Skeletal muscle cell (primary cell): ENCODE measurements around the gene CYP46A1.

Source experiments
- DNase-seq: peaks from one replicate; pipeline ENCODE4 v3.0.0-alpha.2; 2010; ENCODE audit warnings: low read depth
- H3K4me3 ChIP-seq: 2 replicates; pipeline ENCODE4 v1.5.1; 2011; ENCODE audit warnings: low read depth, mild to moderate bottlenecking, control low read depth, low read length, moderate library complexity

Gene CYP46A1

DNA sequence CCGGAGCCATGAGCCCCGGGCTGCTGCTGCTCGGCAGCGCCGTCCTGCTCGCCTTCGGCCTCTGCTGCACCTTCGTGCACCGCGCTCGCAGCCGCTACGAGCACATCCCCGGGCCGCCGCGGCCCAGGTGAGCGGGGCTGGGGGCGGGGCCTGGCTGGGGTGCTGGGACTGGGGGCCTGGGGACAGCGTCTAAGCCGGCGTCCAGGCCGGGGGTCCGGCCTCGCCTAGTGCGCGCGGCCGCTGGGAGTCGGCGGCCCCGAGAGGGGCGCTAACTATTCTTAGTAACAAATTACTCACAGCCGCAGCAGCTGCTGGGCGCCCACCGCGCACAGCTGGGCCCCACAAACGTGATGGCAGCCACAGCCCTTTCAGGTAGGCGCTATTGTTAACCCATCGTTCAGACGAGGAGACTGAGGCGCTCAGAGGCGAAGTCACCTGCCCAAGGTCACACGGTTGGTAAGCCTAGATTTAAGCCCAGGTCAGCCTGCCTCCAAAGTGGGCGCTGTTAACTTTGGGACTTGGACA is 374 bp downstream of the CYP46A1 start:
- DNase-seq: no peak
- H3K4me3 ChIP-seq: peak overlapping the region; percentile 58

DNA sequence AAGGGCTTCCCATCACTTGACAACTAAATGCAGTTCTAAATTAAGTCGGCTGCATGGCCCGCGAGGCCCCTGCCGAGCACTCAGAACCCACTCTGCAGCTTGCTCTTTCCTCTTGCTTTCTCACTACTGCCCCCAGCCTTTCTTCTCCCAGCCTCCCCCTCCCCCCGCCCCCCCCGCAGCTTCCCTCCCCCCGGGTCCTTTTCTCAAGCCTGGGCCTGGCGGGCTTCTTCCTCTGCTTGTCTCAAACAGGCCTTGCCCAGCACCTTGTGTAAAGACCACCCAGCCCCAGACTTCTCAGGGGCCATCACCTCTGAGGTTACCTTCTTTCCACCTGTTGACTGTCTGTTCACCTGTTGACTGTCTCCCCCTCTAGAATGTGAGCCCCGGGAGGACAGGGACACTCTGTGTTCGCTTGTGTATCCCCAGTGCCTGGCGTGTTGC is 1.1 kb downstream of the CYP46A1 start:
- no peak for DNase-seq
- no peak overlapping the region for H3K4me3 ChIP-seq

DNA sequence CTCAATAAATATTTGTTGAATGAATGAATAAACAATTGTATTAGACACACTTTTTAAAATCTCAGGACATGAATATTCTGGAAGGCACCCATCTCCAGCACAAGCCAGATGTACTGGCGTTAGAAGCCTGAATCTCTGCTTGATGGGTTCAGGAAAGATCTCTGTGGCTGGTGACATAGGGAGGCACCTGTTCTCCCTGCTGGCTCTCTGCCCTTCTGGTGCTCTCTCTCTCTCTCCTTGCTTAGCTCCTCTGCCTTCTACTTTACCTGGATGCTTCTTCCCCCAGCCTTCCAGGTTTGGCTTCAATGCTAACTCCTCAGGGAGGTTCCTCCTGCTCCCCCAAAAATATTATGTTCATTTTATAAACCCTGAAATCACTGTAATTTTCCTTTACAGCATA is 1.5 kb downstream of the CYP46A1 start:
- H3K4me3 ChIP-seq: no peak overlapping the region
- DNase-seq: no peak

DNA sequence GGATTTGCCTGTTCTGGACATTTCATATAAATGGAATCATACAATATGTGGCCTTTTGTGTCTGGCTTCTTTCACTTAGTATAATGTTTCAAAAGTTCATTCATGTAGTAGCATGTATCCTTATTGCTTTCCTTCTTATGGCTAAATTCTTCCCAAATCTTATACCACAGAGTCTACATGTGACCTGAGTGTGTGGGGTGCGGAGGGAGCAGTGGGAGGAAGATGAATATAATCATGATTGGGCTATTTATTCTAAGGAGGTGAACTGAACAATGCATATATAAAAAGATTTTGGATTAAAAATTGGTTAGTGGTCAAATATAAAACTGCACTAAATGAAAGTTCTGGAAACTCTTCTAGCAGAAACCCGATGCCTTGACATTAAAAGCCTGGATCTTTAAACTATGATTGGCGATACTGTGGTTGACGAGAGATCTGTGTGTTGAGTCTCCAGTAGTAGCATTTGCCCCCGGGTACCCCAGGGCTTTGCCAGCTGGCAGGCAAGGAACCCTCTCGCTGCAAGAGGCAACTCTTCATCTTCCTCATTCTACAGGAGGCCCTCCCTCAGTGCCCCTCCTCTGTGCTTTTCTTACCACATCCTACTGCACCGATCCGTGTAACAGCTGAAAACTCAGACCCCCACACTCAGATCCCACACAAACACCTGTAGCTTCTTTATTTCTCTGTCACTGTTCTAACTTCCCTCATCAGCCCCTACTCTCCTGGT is 2.6 kb downstream of the CYP46A1 start:
- DNase-seq: no peak
- H3K4me3 ChIP-seq: no peak overlapping the region

DNA sequence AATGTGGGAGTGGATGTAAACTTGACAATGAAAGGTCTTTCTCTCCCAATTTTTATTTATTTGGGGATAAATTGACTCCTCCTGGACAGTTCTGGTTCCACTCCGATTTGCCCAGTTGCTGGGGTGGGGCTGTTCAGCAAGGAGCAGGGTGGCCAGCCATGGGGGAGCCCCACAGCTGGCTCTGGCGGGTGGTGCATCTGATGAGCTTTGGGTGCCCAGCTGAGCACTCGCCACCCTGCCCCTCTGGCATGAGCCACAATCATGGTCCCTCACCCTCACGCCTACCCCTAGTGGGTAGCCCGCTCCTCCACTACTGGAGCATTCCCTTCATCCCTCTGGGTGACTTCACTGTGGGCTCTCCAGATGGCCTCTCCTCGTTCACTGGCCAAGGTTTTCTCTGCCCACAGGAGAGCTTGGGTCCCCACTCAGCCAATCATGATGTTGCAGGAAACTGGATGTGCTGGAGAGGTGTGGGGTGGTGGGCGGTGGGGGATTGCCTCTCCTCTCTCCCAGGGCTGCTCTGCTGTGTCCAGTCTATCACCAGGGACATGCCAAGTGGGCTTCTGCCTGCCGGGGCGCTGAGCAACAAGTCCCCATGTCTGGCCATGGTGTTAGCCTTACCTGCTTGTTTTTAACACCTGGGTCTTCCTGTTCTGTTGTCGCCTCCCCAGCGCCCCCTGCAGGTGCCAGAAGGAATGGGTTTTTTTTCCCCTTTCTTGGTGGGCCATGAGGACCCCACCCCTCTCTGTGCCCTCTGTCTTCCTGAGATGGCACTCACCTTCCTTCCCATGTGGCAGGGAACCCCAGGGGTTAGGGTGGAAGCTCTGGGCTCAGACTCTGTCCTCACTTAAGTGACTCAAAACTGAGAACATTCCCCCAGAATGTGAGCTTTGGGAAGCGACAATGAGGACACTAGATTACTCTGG is 3.4 kb downstream of the CYP46A1 start:
- no peak for DNase-seq
- H3K4me3 ChIP-seq: no peak overlapping the region

DNA sequence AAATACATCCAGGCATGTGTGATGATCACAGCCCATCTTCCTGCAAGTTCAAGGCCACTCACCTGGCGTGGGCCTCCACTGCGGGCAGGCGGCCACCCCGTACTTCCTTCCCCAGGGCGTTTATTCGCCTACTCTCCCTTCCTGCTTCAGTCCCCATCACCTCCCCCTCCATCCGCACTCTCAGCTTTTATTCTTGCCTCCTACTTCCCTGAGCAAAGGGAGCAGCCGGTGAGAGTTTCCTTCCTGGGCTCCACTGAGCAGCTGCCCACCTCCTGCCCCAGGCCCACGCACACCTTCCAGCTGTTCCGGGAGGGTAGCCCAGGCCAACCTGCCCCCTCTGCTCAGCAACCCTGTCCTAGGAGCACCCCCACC is 4.1 kb downstream of the CYP46A1 start:
- no peak for DNase-seq
- no peak overlapping the region for H3K4me3 ChIP-seq

DNA sequence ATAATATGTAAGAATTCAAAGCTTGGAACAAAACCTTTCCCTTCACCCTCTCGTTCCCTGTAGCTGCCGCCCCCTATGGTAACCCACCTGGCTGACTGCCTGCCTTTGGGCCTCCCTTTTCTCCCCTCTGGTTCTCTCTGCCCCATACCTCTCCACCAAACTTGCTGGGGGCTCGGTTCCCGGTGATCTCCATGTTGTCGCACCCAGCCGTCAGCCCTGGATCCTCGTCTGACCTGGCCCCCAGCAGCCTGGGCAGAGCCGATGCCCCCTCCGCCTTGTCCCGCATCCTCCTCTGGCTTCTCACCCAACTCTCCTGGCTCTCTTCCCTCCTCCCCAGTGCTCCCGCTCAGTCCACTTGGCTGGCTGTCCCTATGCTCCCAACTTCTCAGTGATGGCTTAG is 4.5 kb downstream of the CYP46A1 start:
- H3K4me3 ChIP-seq: no peak overlapping the region
- no peak for DNase-seq

DNA sequence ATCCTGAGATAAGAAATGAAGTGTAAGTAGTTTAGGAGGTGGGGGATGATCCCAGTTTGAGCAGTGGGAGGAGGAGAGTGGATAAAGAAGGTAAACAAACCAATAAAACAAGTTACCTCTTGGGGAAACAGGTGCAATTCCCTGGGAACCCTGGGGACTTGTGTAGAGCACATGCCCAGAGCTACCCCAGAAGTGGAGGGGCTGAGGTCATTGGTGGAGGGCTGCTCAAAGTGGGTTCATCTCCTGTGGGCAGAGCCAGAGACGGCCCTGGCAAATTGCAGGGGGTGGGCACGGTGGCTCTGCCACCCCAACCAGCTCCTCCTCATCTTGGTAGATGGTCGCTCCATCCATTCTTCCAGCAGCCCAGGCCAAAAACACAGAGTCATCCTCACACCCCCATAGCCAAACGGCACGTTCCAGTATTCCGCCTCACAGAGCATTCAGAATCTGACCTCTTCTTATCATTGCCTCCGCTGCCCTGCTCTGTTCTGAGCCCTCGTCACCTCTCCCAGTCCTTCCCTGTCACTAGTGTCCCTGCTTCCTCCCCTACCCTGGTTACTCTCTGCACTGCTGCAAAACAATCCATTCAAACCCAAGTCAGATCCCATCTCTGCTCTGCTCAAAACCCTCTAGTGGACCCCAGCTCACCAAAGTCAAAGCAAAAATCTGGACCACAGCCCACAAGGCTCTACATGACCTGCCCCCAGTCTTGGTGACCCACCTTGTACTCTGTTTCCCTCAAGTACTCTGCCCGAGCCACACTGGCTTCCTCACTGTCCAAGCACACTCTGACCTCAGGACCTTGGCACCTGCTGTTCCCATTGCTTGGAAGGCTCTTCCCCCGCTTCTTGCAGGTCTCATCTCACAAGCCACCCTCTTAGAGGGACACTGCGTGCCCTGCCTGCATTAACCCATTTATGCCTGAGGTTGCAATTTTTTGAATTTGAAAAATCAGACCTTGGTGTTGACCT is 5.5 kb downstream of the CYP46A1 start:
- no peak for DNase-seq
- no peak overlapping the region for H3K4me3 ChIP-seq

DNA sequence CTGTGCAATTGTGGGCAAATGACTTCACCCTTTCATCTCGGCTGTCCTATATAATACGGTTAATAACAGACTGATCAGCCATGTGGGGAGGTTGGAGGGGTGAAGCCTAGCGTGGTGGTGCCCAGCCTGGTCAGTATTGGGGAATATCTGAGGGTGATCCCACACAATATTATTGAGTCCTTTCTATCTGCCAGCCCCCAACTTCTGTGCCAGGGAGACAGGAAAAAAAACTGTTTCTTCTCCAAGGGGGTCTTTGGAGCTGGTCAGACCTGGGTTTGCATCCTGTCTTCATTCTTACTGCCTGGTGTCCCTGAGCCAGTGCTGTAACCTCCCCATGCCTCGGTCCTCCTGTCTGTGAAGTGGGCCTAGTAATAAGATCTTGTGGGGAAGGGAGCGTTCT is 6.5 kb downstream of the CYP46A1 start:
- DNase-seq: no peak
- no peak overlapping the region for H3K4me3 ChIP-seq

DNA sequence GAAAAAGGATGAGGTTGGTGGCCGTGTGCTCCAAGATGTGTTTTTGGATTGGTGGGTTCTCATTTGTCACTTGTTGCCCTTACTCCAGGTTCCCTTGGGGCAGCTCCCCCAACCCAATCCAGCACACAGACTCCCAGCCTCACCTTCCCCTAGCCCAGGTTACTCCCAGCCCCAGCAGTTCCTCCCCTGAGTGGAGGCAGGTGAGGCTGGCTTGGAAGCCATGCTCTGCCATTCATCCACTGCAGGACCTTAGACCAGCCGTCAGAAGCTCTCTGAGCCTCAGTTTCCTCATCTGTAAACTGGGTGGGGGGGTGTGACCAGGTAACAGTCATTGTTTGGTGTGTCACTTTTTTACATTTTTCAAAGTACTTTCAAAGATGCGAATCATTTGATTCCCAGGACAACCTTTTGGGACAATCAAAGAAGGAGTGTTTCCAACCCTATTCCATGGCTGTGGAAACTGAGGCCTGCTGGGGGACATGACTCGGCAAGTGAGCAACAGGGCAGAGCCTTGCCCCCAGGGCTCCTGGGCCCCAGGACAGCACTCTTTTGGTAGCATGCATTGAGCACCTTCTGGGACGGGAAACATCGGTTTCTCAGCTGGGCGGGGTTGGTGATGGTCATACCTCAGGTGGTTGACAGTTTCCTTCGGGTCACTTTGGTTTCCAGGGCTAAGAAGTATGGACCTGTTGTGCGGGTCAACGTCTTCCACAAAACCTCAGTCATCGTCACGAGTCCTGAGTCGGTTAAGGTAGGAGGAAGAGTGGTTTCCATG is 7.2 kb downstream of the CYP46A1 start:
- DNase-seq: no peak
- H3K4me3 ChIP-seq: no peak overlapping the region

DNA sequence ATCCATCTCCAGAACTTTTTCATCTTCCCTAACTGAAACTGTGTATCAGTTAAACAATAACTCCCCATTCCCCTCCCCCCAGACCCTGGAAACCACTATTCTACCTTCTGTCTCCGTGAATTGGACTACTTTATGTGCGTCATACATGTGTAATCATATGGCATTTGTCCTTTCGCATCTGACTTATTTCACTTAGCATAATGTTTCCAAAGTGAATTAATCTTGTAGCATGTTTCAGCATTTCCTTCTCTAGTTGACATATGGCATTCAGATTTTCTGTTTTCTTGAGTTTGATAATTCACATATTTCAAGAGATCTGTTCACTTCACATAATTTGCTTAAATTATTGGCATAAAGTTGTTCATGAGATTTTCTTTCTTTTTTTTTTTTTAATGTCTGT is 9.8 kb downstream of the CYP46A1 start:
- DNase-seq: no peak
- H3K4me3 ChIP-seq: no peak overlapping the region

DNA sequence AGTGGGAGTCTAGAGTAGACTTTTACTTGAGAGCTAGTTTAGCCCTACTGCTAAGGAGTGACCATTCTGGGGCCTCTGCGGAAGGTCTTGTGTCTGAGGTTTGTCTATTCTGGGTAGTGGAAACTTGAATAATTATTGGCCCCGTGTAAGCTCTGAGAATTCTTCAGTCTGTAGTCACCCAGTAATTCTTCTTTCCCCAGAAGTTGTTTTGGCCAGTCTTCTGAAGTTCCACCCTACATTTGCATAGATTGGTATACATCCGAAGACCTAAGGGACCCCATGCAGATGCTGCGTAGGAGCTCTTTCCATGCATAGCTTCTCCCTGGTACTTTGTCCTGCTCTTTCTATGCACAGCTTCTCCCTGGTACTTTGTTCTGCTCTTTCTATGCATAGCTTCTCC is 12.8 kb downstream of the CYP46A1 start:
- no peak overlapping the region for H3K4me3 ChIP-seq
- DNase-seq: no peak

DNA sequence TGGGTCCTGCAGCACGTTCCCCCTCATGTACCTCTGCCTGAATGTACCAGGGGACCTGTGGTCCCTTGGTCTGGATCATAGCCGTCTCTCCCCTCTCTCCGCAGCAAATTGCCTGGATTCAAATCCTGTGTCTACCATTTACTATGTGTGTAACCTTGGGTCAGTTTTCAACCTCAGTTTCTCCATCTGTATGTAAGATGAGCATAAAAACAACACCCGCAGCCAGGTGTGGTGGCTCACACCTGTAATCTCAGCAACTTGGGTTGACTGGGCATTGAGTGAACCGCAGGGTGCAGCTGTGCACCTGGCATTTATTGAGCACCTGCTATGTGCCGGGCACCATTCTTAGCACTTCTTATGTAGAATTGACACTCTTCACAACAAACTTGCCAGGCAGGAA is 14.1 kb downstream of the CYP46A1 start:
- DNase-seq: no peak
- no peak overlapping the region for H3K4me3 ChIP-seq

DNA sequence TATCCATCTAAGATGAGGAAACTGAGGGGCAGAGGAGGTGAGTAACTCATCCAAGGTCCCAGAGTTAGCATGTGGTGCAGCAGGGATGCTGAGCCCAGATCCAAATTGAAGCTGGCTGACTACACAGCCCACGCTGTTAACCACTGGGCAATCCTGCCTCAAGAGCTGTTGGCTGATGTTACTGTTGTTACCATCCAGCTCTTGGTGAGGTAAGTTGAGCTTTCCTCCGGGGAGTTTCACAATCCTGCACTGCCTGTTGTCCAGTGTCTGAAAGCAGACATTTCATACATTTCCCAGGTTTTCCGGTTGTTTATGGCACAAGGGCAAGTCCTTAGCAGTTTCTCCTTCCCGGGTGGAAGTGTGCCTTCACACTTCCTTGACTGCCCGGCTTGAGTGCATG is 14.5 kb downstream of the CYP46A1 start:
- no peak for DNase-seq
- no peak overlapping the region for H3K4me3 ChIP-seq

DNA sequence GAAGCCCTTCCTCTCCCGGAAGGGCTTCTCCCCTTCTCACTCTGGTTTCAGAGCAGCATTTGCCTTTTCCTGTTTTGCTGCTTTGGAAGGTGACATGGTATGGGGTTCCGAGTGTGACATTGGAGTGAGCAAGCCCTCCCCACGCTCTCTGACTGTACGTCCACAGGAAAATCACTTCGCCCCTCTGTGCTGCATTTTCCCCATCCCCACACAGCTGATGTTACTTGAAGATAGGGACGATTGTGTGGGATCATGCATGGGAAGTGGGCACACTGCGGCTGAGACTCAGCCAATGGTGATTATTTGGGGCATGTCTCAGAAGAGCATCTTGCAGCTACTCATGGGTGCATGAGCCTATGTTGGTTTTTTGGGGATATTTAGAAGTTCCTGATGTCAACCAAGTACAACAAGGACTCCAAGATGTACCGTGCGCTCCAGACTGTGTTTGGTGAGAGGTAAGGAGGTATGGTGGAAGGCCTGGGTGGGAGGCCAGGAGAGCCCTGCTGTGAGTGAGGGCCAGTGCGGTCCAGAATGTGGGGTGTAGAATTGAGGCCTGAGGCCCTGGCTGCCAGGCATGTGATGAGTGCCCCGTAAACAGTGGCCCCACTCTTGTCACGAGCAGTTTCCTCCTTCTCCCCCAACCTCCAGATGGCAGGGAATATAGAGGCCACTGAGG is 15.1 kb downstream of the CYP46A1 start:
- no peak for DNase-seq
- no peak overlapping the region for H3K4me3 ChIP-seq

DNA sequence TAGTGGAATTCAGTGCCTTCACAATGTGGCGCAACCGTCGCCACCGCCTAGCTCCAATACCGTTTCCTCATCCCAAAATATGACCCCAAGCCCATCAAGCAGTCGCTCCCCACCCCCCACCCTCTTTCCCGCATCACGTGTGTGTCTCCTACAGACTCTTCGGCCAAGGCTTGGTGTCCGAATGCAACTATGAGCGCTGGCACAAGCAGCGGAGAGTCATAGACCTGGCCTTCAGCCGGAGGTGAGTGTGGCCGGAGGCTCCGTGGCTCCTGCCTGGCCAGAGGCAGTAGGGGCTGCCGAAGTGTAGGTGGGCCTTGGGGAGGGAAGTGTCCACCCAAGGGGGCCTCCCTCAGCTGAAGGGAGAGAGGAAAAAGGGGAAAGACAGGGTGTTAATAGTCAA is 15.8 kb downstream of the CYP46A1 start:
- no peak overlapping the region for H3K4me3 ChIP-seq
- DNase-seq: no peak

DNA sequence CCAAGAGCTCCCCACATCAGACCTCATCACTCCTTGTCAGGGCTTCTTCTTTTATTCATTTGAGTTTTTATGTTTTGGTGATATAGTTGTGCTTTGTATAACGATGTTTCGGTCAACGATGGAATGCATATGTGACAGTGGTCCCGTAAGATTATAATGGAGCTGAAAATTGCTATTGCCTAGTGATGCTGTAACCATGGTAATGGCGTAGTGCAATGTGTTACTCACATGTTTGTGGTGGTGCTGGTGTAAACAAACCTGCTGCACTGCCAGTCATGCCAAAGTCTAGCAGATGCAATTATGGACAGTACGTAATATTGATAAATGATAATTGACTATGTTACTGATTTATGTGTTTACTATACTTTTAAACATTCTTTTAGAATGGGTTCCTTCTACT is 16.3 kb downstream of the CYP46A1 start:
- no peak for DNase-seq
- no peak overlapping the region for H3K4me3 ChIP-seq

DNA sequence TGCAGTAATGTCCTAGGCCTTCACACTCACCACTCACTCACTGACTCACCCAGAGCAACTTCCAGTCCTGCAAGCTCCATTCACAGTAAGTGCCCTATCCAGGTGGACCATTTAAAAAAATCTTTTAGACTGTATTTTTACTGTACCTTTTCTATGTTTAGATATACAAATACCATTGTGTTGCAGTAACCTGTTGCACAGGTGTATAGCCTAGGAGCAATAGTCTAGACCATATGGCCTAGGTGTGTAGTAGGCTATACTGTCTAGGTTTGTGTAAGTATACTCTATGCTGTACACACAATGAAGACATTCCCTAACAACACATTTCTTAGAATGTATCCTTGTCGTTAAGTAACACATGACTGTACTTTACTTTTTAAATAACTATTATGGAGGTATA is 17.2 kb downstream of the CYP46A1 start:
- H3K4me3 ChIP-seq: no peak overlapping the region
- no peak for DNase-seq
